Bone marrow (tissue), 2 donors: ENCODE measurements around the gene EHD3.
"Not testable (repeated sequence)": the region's sequence is repeated elsewhere in the genome, so short reads cannot be mapped to it uniquely, and the experiment has no call there.

ENCODE experiments used
- DNase-seq, 2 donors: peaks; one replicate each; lab custom pipeline; 2025; lab: John Stamatoyannopoulos, UW

Gene EHD3

DNA sequence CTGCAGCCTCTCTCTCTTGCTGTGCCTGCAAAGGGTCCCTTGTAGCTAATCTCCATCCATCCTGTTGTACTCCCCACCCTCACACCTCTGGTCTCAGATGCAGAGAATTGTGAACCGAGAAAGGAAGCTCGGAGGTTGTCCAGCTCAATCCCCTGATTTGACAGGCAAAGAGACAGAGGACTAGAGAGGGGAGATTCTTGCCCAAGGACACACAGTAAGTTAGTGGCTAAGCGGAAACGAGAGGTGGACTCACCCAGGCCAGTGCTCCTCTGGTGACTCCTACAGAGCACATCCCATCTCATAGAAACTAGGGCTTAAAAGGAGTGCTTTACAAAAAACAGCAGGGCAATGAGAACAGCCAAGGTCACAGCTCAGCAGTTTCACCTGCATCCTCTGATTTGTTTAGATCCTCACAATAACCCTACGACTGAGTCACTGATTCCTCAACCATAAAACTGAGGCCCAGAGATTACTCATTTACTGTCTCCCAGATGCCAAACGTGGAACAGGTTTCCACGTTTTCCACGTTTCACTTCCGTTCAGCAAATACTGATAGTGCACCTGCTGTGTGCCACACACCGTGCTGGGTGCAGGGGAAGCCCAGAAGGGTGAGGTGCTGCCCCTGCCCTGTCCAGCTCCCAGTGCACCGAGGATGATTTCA lies 22.1 kb downstream of the EHD3 start:
- no peak for DNase-seq

DNA sequence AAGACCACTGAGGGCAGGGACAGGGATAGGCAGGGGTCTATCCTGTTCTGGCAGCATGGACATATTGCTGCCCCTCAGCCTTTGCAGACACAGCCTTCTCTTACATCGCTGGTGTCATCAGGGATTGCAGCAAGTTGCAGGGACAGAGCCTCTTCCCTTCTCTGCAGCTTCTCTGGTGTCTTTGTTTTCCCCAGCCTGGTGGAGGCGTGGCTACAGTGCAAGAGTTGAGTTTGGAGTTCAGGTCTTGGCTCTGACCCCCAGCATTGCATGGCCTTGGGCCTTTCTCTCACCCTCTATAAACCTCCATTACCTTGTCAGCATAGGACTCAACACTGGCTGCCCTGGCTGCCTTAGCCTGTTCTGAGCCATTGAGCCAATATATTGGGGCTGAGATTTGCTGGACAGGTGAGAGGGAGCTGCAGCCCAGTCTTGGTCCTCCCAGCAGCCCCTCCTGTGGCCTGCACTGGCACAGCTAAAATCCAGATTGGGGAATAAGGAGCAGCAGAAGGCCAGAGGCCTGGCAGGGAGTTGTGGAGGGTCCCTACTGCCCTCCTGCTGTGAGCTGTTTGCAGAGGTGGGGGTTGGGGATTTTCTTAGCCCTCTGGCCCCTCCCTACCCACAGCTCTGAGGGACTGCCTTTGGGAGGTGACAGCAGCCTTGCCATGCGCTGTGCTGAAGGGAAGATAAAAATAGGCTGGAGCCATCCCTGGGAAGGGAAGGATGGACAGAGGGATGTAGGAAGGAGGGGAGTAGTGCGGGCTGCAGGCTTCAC lies 22.8 kb downstream of the EHD3 start:
- no peak for DNase-seq

DNA sequence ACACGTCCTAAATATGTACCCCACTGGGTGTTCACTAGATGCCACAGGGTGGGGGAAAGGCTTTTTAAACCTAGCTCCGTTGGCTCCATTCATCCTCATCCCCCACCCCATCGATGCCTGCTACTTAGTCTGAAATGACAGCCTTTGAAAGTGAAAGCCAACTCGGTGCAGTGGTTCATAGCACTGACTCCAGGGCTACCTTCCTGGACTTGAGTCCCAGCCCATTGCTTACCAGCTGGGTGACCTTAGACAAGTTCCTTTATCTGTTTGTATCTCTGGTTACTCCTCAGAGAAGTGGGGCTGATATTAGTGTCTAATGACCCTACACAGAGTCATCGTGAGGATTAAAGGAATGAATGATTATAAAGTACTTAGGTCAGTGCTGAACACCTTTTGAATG lies 24.4 kb downstream of the EHD3 start:
- no peak for DNase-seq

DNA sequence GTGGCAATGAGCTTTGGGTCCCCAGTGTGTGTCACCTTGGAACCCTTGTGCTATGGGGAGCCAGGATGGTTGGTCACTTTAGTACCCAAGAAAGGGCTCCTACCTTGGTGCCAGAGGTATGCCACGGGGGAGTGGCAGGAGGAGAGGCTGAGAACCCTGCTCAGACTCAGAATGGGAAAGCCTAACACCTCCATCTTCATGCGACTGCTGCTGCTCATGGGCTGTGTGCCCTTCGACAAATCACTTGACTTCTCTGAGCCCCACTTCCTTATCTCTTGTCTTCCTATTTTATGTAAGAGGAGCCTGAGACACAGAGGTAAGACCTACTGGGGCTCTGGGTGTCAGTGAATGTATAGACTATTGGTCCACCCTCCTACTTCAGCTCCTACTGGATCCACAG lies 25.1 kb downstream of the EHD3 start:
- DNase-seq, result no peak

GRCh38 chr2:31260870-31261269 lies 26.9 kb downstream of the EHD3 start:
- no peak for DNase-seq

- DNase-seq, result no peak
These were observed 29.8 kb downstream of the EHD3 start for GRCh38 chr2:31263636-31264190.

- no peak for DNase-seq
These were observed 31.3 kb downstream of the EHD3 start for GRCh38 chr2:31265234-31265633.

DNA sequence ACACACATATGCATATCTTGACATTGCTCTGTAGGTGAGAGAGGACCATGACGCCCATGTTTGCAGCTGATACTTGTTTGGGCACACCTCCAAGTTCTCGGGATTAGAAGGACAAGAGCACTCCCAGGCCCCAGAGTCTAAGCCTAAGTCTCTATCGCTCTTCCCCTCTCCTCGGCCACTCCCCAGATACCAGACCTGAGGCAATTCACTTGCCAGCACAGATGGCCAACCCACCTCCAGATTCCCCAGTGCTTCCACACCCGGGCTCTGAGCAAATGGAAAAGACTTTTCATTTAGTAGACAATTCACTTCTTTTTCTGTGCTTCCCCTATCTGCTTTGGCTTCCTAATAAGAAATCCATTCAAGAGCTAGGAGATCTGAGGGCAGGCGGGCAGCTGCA lies 32.9 kb downstream of the EHD3 start:
- DNase-seq, result no peak

DNA sequence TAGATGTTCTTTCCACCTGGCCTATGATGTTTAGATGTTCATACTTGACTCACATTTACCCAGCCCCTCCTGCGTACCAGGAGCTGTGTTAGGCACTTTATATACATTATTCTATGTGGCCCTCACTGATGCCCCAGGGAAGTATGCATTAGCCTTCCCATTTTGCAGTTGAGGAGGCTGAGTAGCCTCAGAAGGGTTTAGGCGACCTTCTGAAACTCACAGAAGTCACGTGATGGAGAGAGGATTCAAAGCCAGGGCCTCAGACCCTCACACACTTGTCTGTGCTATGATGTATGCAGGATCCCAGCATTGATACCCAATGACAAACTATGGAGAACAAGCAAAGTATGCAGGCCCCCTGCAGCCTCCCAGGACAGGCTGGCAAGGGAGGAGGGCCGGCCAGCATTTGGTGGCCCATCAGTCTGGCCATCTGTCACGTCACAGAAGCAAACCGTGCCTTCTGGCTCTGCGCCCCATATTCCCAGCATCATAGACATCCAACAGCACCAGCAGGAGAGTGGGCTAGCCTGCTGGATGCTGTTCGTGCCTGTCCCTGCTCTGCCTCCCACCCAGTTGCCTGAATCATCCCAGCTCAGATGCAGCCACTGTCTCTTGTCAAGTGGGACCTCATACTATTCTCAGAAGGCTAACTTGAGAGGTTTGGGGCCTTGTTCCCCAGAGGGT lies 33.6 kb downstream of the EHD3 start:
- no peak for DNase-seq

DNA sequence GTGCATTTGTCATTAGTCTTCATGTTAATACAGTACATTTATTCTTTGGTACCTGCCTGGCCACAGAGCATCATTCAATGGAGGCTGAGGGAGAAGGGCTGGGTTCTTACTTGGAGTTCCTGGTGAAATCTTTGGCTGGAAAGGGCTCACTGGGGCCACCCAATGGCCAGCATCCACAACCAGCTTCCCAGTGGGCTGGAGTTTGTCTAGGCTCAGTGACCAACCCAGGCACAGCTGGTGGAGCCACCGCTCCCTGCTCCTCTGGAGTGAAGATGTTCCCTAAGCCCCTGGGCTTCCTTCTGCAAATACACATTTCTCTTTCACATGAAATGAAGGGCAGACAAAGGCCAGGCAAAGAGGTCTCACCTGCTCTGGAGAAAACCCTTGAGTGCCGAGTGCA lies 34.4 kb downstream of the EHD3 start:
- DNase-seq, result no peak

- no peak for DNase-seq
These were observed 35.1 kb downstream of the EHD3 start for GRCh38 chr2:31269087-31269486.

DNA sequence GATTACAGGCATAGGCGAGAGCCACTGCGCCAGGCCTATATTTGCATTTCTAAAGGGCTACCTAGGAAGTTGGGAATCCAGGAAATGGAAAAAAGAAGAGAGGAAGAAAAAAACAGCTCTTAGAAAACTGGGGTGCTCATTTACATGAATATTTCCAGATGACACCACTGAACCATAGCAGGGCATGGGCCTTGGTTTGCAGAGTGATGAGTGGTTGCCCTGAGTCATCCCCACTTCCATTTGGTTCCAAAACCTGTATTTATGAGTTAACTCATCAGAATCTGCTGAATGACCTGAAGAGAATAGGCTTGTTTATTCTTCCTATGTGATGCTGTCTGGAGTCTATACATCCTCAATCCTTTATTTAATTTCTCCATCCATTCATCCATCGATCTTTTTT lies 36.2 kb downstream of the EHD3 start:
- no peak for DNase-seq

GRCh38 chr2:31270822-31271231 lies 36.9 kb downstream of the EHD3 start:
- no peak for DNase-seq

- no peak for DNase-seq
These were observed 37.9 kb downstream of the EHD3 start for GRCh38 chr2:31271851-31272267.

DNA sequence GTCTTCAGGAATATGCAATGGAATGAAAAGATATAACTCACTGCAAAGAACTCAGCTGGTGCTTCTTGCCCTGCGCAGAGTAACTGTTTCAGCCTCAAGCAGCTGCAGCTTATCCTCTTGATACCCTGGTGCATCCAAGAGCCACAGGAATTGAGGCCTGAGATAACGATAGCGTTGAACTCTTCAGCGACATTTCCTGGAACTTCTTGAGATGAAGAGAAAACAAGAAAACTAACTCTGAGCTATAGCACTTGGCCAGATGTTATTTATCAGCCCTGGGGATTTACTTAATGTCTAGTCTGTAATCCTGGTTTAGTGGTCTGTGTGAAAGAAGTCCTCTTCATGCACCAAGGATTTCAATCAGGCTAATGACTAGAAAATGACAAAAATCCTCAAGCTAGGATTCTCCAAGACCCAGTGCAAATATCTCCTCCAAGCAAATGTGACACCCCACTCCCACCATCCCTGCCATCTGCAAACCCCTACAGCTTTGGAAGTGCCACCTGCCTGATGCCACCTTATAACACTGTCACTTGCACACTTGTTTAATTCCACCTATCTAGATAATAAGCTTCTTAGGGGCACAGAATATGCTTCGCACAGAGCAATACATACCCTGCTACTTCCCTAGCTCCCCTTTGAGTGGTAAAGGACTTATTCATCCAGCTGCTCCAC lies 40.6 kb downstream of the EHD3 start:
- DNase-seq, result no peak

GRCh38 chr2:31275976-31276375 lies 42.0 kb downstream of the EHD3 start:
- DNase-seq, result no peak

DNA sequence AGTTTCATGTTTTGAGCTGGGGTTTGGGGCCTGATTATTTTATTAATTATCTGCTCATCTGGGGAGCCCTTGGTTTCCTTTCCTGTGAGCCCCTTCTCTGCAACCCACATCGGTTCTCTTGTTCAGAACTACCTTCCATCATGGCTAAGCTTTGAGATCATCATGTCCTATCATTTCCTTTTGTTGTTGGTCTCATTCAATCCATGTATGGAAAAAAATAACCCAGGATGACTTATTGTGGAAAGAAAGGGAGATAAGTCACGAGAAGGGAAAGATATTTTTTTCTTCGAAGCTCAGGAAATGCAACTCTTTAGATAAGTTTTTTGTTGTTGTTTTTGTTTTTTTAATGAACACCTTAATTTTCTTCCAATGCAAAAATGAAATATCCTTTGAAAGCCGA lies 43.7 kb downstream of the EHD3 start:
- no peak for DNase-seq

- DNase-seq, result no peak
These were observed 48.7 kb downstream of the EHD3 start for GRCh38 chr2:31282634-31283033.

DNA sequence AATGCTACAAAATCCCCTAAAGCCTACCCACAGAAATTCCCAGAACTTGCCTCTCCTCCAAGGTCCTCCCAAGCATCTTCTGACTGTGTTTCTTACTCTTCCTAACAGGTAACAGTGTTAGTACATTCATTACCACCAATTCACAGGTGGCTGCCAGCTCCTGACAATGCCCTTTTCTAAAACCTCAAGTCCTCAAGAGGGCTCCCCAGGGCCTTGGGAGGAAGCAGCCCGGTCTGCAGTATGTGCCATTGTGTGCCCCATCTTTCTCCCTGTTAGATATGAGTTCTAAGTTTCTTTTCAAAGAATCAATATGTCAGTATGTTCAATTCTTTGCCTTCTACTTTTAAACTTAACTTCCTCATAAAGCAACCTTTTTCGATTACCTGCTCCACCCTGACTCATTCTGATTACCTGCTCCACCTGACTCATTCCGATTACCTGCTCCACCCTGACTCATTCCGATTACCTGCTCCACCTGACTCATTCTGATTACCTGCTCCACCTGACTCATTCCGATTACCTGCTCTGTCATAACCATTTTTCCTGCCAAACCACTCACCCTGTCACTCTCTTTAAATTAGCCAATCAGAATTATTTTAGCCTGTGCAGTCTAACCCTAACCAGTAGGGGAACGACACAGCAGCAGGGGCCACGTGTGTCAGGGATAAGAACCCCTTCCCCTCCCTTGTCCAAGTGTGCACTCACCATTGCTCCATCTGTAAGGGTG lies 49.4 kb downstream of the EHD3 start:
- DNase-seq, result not testable (repeated sequence)

DNA sequence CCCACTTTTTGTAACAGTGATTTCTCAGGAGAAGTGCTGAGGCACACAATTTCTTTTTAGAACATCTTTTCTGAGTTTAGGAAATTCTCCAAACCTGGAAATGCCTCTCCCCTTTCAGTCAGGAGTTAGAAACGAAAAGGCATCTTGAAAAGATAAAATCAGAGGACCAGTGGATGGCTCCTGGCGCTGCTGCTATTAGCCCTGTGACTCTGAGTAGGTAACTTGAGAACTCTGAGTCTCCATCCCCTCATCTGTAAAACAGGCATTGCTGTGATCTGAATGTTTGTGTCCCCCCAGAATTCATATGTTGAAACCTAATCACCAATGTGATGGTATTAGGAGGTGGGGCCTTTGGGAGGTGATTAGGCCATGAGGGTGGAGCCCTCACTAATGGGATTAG lies 50.2 kb downstream of the EHD3 start:
- DNase-seq, result no peak

DNA sequence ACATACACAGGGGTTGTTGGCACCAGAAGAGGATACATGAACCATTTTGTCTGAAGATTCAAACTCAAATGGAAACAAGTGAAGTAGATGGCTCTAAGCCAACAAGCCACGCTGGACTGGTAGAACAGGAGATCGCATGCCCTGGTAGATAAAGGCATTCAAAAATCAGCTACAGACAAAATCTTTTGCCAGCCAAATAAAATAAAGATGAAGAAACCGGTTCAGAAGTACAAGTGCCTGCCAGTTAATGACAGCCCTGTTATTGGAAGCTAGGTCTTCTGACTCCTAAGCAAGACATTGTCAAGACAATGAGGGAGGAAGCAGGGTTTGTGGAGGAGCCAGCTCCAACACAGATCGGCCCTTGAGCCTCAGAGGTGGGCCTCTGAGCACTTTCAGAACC lies 52.3 kb downstream of the EHD3 start:
- no peak for DNase-seq
